Measurements from ENCODE around the gene SLC9C1. TPM values are rescaled to one million over a fixed set of nuclear protein-coding genes. Genes with fewer than 3 reads are reported as not detected.

Gene SLC9C1
- total RNA-seq, 1 experiment from 2014 or later: 0.50 TPM

DNA sequence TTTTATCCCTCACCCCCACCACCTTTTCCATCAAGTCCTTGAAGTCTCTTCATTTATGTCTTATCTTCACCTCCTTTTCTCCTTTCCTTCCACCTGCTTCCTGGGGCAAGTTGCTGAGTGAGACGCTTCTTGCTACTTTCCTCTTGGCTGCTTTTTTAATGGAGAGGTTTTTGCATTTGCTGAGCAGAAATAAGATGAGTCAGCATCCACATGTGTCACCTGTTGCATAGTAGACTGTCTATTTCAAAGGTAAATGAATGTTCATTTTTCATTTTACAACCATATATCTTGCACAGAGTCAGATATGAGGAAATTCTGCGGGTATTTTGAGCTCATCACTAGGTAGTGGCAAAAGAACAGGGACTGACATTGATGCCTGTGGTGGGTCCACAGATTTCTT lies 189.2 kb downstream of the SLC9C1 start:
- no peak overlapping the region for H4K5ac ChIP-seq (ENCODE audit: insufficient read length, low read depth, low read length)
- Mint-ChIP-seq H3K27ac (no peak overlapping the region), H3K9me3 (no peaks in the 10 kb centered on the region), H3K27me3 (ENCODE audit: low read depth) (no peaks in the 10 kb centered on the region), H3K4me3 (no peak overlapping the region), H3K4me1 (peaks cover 7 to 8% of the 10 kb centered on the region in 2 experiments), H3K36me3 (ENCODE audit: insufficient read depth in 1 of 3, low read depth in 3 of 3) (peaks cover 3 to 14% (median 6%) of the 10 kb centered on the region in 3 experiments; a peak in 5 of 7 replicates)
- H2BK20ac ChIP-seq (ENCODE audit: low read depth, low read length, poor library complexity, severe bottlenecking): no peak overlapping the region
- no peak overlapping the region for H3K23ac ChIP-seq (ENCODE audit: insufficient read length, low read depth, low read length)
- no peak overlapping the region for H2BK12ac ChIP-seq (ENCODE audit: insufficient read length, low read depth, low read length)
- H3K14ac ChIP-seq (ENCODE audit: insufficient read depth, low read length): no peak overlapping the region
- TF ChIP-seq, protein P1, sequence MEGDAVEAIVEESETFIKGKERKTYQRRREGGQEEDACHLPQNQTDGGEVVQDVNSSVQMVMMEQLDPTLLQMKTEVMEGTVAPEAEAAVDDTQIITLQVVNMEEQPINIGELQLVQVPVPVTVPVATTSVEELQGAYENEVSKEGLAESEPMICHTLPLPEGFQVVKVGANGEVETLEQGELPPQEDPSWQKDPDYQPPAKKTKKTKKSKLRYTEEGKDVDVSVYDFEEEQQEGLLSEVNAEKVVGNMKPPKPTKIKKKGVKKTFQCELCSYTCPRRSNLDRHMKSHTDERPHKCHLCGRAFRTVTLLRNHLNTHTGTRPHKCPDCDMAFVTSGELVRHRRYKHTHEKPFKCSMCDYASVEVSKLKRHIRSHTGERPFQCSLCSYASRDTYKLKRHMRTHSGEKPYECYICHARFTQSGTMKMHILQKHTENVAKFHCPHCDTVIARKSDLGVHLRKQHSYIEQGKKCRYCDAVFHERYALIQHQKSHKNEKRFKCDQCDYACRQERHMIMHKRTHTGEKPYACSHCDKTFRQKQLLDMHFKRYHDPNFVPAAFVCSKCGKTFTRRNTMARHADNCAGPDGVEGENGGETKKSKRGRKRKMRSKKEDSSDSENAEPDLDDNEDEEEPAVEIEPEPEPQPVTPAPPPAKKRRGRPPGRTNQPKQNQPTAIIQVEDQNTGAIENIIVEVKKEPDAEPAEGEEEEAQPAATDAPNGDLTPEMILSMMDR (conservative IDR thresholded peaks at IDR 0.05): no peak
- H2AFZ ChIP-seq (ENCODE audit: low read length): no peak overlapping the region
- DNase-seq: no peak
- H3K79me2 ChIP-seq (ENCODE audit: insufficient read depth, low read length): no peaks in the 10 kb centered on the region
- H3K18ac ChIP-seq (ENCODE audit: insufficient read length, low read depth, low read length): no peak overlapping the region
- no peak overlapping the region for H4K8ac ChIP-seq (replicated peaks; ENCODE audit: insufficient read length, low read depth, low read length)
- no peaks in the 10 kb centered on the region for H3K27me3 ChIP-seq (ENCODE audit: insufficient read depth, low read length)
- H4K20me1 ChIP-seq (ENCODE audit: control insufficient read depth, insufficient read depth, insufficient read length): no peaks in the 10 kb centered on the region
- no peak overlapping the region for H2BK15ac ChIP-seq (ENCODE audit: low read depth, low read length)
- H3K4me1 ChIP-seq (ENCODE audit: insufficient read depth, low read length): no peaks in the 10 kb centered on the region
- H3K9ac ChIP-seq (ENCODE audit: extremely low read depth, insufficient read length, low read length): no peak overlapping the region
- H3K4ac ChIP-seq (ENCODE audit: low read depth, low read length): no peak overlapping the region
- H3K27ac ChIP-seq (ENCODE audit: insufficient read length, low read depth, low read length): no peak overlapping the region
- H2AK5ac ChIP-seq (ENCODE audit: insufficient read length, low read length): no peak overlapping the region
- H3K9me3 ChIP-seq (ENCODE audit: control insufficient read depth, low read depth, low read length): no peaks in the 10 kb centered on the region
- no peak overlapping the region for H3K56ac ChIP-seq (ENCODE audit: insufficient read length, low read depth, low read length)
- H2BK120ac ChIP-seq (ENCODE audit: low read depth, low read length, poor library complexity, severe bottlenecking): no peak overlapping the region
- no peak overlapping the region for H4K91ac ChIP-seq (ENCODE audit: insufficient read length, low read depth, low read length)
- H3K23me2 ChIP-seq (ENCODE audit: insufficient read length, low read depth, low read length, poor library complexity, severe bottlenecking): no peaks in the 10 kb centered on the region
- no peaks in the 10 kb centered on the region for H3K79me1 ChIP-seq (ENCODE audit: insufficient read depth, low read depth, low read length, poor library complexity, severe bottlenecking)
- no peak overlapping the region for H3K4me2 ChIP-seq (ENCODE audit: insufficient read depth, insufficient read length, low read length)
- no peak overlapping the region for H2BK5ac ChIP-seq (ENCODE audit: insufficient read length, low read length)
- H3T11ph ChIP-seq (ENCODE audit: low read length): no peak overlapping the region
- WGBS (ENCODE audit: extremely low coverage, insufficient read length, low lambda C conversion rate): no CpG with 5 or more reads among the region's 2 CpGs
